Erythroblast (primary cell): ENCODE measurements around the gene KCNMA1.
"Not testable (repeated sequence)": the region's sequence is repeated elsewhere in the genome, so short reads cannot be mapped to it uniquely, and the experiment has no call there.

ENCODE experiments used
- DNase-seq, 2 experiments: peaks; one replicate each; lab custom pipeline; 2025; lab: John Stamatoyannopoulos, UW
- GATA1 ChIP-seq: IDR thresholded peaks from 2 replicates; pipeline ENCODE4 v1.6.1; 2011; ENCODE audit warnings: low read depth, mild to moderate bottlenecking, control low read depth, low read length, moderate library complexity
- POLR2A ChIP-seq: IDR thresholded peaks from 2 replicates; pipeline ENCODE4 v1.6.1; 2011; ENCODE audit warnings: mild to moderate bottlenecking, low read length

KCNMA1 gene

DNA sequence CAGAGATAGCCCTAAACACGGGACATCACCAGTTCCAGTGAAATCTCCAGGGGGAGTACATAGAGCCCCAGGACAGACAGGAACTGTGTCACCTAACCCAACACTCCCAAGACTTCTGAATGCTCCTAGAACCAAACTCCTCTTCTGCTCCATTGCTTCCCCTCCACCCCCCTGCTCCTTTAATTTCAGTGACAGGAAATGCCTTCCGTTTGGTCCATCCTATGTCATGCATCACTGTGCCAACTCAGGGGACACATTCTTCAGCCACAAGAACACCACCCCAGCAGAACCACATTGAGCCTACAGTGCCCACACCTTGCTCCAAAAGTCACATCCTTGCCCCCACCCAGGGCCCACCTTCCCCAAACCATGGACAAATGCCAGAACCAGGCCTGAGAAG is 100.5 kb downstream of the KCNMA1 start:
- TF ChIP-seq POLR2A (no peak), GATA1 (no peak)
- no peak for DNase-seq

DNA sequence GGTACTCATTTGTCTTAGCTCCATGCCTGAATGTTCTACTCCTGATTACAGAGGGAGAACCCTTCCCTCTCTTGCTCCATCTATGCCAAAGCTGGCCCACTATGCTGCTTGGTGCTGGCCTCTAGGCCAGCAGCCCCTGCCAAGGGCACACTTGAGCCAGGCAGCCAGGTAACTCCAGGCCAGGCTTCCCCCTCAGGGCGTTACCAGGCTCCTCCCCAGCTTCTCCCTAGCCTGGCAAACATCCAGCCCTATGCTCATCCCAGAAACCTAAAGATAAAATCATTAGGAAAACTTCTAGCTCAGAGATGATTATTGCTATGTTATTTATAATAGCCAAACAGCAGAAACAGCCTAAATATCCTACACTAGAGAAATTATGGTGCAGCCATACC is 103.7 kb downstream of the KCNMA1 start:
- no peak for DNase-seq
- no peak for TF ChIP-seq GATA1
- no peak for TF ChIP-seq POLR2A

DNA sequence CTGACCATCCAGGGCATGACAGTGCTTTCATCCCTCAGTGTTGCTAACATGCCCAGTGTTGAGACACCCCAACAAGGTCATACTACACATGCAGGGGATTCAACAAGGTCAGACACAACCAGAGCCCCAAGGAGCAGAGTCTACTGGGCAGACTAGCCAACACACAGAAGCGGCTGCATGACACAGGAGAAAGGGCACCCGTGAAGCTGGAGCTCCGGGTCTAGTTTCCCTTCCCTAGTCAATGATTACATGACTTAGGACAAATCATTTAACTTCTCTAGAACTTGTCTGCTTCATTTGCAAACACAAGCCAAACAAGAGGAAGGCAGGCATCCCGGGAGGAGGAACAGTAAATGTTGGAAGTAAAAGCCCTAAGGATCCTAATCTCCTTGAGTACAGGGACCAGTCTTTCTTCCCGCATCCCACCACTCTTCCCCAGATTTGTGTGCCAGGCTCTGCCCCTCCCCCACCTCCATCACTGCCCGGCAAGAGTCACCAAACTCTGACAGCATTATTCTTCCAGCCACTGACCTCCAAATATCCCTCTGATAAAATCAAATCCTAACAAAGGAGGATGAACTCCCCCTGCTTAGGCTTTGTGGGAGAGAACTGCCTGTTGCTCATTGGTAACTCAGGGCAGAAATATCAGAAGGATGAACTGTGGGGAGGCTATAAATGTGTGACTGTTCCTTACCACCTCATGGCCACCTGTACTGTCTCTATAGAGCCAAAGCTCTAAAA is 104.3 kb downstream of the KCNMA1 start:
- no peak for TF ChIP-seq POLR2A
- TF ChIP-seq GATA1, result no peak
- DNase-seq, result no peak

DNA sequence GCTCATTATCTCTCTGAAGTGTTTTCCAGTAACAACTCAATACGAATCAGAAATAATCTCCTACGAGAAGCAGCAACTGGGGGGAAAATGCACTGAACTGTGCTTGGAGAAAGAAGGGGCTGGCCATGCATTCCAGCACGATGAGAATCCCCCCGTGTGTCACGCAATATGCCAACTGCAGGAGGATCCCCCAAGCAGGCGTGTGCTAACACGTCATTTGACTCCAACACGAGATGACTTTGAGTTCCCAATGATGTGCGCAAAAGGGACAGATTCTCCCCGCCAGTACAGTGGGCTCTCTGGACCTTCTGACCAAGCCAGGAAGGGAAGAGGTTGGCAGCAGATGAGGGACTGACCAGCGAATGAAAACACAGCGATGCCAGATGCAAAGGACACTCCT is 105.5 kb downstream of the KCNMA1 start:
- DNase-seq, result no peak
- no peak for TF ChIP-seq POLR2A
- no peak for TF ChIP-seq GATA1

DNA sequence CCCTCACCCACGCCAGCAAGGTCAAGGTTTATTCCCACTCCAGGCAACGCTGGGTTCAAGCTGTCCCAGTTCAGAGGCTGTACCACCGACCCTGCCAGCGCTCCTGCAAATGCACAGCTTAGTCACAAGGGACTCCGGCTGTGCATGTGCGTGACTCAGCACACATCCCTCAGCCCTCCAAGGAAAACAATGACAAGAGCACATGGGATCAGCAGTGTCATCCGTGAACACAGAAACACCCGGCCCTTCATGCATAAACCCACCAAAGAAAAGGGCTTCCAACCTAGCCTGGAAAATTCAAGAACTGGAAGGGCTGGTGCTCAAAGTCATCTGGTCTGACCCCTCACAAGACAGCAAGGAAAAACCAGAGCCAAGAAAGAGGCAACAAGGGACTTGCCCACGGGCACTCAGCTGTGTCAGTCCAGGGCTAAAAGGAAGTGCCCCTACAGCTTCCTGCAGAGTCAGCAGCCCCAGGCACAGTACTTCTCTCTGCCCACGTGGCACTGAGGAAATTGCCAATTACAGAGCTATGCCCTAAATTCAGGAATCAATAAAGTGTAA is 106.1 kb downstream of the KCNMA1 start:
- TF ChIP-seq POLR2A, result no peak
- no peak for TF ChIP-seq GATA1
- DNase-seq, result no peak

DNA sequence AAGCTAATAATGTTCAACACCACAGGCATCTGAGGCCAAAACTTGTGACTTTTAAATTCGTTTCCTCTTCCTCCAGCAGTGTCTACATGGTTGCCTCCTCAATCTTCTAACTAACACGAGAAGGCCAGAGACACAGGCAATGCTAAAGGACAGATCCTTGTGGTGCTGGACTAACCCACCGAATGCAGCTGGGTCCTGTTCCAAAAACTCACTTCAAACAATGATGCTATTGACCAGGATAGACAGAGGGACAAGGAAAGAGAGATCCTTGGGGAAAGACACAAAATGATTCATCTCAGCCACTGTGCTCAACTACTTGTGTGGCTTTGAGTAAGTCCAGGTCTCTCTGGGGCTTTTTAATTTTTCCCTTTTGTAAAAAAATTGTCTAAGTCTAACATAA is 107.6 kb downstream of the KCNMA1 start:
- TF ChIP-seq POLR2A, result no peak
- no peak for TF ChIP-seq GATA1
- DNase-seq, result no peak

DNA sequence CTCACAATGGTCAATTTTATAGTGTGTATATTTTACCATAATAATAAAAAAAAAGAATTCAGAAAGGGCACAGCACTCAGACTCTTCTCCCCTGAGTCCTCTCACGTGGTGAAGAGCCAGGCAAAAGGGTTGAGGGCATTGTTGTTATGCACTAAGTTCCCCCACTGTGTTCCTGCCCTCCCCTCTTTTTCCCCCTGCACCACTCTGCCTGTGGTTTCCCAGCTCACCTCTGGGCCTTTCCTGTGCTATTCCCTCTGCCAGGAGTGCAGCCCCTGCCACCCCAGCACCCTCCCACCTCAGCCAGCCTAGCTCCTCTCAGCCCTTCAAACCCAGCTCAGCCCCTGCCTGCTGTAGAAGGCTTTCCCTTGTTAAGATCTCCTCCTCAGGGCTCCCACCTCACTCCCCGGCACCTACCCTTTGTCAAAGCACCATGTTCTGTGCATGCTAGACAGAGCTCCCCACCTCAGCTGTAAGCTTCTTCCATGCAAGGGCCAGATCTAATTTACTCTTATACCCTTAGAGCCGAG is 108.5 kb downstream of the KCNMA1 start:
- TF ChIP-seq GATA1, result no peak
- TF ChIP-seq POLR2A, result no peak
- DNase-seq, result no peak

DNA sequence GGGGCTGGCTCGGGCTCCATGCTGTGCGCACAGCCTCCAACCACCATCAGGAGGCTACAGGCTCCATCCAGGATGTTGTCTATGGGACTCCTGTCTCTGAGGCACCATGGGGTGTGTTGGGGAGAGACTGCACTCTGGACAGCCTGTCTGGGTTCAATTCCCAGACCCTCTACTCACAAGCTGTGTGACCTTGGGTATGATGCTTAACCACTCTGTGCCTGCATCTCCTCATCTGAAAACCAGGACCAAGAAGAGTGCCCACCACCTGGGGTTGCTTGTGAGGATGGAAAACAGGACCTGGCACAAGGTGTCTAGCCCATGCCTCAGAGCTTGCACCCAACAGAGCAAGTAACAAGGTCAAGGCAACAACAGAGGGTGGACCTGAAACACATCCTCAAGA is 109.8 kb downstream of the KCNMA1 start:
- TF ChIP-seq POLR2A (no peak), GATA1 (no peak)
- DNase-seq, result no peak

DNA sequence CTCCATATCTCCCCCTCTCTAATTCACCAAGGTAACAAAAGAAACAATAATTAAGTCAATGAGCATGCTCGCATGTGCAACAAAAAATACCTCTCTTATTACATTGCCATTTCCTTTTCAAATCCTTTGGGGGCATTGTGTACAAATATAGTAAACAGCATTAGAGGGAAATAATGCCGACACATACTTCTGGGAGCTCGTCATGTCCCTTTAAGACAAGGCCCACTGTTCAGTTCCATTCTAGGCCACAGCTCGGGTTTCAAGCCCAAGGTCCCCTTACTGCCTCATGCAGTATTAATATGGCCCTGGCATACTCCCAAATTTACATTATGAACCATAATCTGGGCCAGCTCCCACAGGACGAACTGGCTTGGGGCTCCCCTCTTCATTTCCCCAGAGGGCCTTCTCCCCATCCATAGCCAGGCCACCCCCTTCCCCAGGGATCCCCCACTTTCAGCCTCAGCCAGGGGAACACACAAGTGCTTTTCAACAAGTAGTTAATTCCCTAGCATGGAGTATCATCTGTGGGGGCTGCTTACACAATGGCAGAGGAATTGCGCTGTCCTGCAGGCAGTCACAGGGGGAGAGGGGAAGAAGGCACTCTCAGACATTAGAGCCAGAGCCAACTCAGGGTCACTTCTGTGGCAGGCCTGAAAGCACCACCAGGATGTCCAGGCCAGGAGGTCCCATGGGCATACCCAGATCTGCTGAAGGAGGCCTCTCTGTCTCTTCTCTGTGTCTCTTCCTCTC is 110.6 kb downstream of the KCNMA1 start:
- no peak for DNase-seq
- TF ChIP-seq GATA1 (no peak), POLR2A (no peak)

DNA sequence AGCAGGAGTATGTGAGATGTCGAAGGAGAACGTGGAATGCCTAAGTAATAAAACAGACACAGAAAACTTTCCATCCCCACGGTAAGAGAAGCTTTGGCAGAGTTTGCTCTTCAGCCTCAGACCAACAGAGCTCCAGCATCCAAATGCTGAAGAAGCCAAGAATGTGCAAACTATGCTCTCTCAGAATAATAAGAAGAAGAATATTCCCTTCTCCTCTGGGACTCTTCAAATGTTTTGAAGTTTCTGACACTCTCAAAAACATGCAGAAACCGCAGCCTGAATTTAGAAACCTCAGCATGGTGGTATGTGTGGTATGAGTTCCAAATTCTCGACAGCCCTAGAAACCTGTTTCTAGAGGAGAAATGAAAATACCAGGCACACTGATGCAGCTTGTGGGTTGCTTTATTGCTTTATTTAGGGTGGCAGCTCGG is 113.3 kb downstream of the KCNMA1 start:
- TF ChIP-seq GATA1 (no peak), POLR2A (no peak)
- no peak for DNase-seq

DNA sequence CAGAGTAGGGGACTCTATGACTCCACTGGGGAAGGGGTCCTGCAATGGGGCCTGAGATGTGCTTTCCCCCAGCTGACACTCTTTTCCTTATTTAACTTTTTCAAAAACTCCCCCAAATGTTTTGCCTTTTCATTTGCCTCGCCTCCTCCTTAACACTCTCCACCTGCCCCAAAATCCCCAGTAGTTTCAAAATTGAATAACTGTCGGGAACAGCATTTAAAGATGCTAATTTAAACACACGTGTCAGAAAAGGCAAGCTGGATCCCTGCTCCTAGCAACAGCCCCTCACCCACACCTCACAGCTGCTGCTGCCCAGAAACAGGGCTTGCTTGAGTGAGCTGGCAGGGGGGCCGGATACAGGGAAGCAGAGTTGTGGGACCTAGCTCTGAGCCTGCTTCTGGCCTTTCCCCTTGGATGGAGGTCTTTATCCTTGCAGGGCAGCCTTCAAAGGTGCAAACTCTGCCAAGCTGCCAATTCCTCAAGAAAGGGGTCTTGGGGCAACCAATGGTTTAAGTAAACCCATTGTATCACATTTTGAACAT is 115.3 kb downstream of the KCNMA1 start:
- no peak for TF ChIP-seq GATA1
- TF ChIP-seq POLR2A, result no peak
- no peak for DNase-seq

DNA sequence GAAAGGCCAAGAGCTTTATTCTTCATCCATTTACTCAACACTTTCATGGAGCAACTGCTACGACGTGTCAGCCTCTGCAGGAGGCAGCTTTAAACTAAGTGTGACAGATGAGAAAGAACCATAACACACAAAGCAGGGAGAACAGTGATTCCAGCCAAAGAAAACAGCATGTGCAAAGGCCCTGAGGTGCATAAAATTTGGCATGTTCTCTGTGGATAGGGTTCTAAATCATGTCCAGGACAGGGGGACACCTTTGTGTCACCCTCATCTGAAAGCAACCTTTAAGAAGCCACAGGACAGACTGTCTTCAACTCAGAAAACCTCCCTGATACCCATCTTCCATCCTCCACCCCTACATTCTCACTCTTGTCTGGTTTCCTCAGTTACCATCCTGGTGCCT is 116.6 kb downstream of the KCNMA1 start:
- no peak for TF ChIP-seq GATA1
- TF ChIP-seq POLR2A, result no peak
- DNase-seq, result no peak

DNA sequence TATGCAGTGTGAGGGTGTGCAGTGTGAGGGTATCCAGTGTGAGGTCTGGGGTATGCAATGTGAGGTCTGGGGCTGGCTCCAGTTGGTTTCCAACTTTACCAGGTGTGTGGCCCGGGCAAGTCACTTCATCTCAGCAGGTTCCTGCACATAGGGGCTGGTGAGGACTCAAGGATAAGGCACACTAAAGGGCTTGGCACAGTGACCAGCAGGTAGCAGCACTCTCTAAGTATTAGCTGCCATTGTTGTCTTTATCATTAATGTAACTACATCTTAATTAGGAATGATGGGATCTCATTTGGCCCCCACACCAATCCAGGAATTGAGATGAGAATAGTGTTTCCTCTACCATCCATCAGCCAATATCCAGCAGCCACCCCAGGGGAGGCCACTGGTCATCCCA is 117.3 kb downstream of the KCNMA1 start:
- TF ChIP-seq POLR2A (no peak), GATA1 (no peak)
- DNase-seq, result no peak

DNA sequence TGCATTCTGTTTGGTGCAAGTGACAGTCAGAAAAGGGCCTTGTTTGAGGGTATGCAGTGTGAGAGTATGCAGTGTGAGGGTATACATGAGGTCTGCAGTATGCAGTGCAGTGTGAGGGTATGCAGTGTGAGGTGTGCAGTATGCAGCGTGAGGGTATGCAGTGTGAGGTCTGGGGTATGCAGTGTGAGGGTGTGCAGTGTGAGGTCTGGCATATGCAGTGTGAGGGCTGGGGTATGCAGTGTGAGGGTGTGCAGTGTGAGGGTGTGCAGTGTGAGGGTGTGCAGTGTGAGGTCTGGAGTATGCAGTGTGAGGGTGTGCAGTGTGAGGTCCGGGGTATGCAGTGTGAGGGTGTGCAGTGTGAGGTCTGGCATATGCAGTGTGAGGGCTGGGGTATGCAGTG is 117.8 kb downstream of the KCNMA1 start:
- not testable (repeated sequence) for DNase-seq
